NCI-H510A treated with DMSO at 0.1 percent for 48 hours (cell line): ENCODE results near the gene SERTM1.

Experiments
- DNase-seq: peaks from one replicate; lab custom pipeline; 2025; lab: John Stamatoyannopoulos, UW

The SERTM1 gene

DNA sequence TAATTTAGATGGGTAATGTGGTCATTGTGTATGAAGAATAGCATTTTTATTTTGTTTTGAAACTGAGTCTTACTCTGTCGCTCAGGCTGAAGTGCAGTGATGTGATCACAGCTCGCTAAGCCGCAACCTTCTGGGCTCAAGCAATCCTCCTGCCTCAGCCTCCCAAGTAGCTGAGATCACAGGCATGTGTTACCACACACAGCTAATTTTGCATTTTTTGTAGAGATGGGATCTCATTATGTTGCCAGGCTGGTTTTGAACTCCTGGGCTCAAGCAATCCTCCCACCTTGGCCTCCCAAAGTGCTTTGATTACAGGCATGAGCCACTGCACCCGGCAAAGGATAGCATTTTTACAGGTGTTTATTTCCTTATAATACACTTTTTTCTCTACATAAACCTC is 36.6 kb downstream of the SERTM1 start:
- DNase-seq = no peak

DNA sequence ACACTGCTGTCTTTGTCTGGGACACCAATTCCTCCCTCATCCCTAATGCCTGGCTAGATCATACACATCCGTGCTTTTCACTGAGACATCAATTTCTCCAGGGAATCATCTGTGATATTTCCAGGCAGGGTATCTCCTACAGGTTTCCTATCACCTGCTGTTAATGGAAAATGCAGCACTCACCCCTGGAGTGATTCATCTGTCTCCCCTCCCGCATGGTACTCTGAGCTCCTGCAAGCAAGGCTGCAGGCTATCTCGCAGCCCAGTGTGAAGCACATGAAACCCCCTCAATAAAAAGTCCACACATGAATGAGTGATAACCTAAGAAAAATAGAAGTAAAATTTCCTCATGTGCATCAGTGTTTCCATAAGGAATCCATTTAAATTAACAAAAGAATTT is 38.5 kb downstream of the SERTM1 start:
- no peak for DNase-seq

DNA sequence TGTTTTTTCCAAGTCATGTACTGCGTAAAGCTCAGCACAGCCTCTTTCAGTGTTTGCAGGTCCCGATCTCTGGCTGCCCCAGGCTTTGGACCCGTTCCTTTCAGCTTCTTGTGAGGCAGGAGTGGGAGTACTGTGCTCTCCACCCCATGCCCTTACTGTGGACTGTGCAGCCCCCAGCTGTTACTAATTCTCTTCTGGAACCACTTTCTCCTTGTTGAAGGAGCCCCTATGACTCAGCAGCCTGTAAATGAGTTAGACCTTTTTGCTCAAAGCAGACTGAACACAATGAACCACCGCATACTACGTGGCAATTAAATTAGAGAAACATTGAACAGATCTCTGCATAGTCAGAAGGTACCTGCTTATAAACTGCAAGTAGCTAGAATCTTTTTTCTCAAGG is 39.0 kb downstream of the SERTM1 start:
- no peak for DNase-seq

DNA sequence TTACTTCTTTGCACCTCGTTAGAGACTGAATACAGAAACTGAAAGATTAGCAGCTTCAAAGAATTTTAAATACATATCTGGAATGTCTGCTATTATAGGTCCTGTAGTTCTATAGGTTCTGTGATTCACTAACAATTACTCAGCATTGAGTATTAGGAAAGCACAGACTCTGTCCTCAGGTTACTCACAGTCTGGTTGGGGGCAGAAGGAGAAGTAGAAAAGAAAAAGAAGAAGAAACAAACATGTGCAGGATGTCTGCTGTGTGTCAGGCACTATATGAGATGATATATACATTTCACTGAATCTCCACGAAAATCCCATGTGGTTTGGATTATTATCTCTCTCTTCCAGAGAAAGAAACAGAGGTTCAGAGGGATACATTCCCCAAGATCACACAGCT is 40.1 kb downstream of the SERTM1 start:
- no peak for DNase-seq

DNA sequence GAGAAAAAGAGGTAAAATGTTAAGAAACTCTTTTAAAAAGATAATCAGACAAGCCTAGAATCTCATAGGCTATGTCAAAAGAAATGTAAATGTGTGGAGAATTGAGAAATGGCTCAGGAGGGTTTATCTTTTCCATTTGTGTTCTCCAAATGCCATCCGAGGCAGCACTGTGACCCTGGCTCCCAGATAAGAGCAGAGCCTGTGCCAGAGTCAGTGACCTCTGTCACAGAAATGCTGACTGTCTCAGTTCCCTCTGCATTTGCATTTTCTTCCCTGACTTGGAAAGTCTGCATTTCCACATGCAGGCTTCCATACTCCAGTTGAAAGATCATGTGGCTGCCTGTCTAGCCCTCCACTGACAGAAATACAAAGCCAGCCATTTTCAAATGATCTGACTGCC is 42.0 kb downstream of the SERTM1 start:
- no peak for DNase-seq

DNA sequence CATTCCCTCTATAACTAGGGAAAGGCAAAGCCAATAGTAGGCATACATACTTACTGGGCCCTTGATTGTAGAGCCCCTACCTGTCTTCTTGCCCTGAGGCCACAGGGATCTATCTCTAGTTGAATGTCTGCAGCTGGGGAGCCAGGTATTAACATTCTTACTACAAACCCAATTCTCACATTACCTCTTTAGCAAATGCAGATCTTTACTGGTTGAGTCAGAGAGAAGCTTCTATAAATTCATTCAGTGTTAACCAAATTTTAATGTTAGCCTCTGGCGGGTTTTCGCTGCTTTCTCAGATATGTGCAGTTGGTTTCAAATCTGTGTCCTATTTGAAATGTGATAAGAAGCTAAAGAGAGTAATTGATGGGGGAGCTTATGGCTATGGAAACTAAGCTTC is 43.2 kb downstream of the SERTM1 start:
- no peak for DNase-seq

DNA sequence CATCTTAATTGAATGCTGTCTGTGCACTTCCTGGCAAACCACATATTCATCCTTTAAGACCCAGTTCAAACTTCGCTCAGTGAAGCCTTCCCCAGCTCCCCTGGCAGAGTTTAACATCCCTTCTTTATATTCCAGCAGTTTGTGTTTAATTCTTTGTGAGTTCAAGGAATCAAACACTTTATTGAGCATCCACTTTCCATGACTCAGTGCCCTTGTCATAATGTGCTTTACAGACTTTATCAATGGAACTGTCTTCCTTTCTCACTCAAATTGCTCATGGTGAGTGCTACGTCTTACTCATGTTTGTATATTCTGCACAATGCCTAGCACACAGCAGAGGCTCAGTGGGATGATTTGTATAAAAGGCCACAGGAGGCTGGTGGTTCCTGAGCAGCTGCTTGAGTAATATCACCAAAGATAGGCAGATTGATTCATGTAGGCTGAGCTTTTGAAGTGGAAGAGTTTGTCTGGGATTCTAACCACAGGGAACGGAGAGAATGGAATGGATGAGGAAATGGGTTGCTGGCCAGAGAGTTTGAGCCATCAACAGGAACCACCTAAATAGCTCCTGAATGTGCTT is 44.2 kb downstream of the SERTM1 start:
- no peak for DNase-seq

DNA sequence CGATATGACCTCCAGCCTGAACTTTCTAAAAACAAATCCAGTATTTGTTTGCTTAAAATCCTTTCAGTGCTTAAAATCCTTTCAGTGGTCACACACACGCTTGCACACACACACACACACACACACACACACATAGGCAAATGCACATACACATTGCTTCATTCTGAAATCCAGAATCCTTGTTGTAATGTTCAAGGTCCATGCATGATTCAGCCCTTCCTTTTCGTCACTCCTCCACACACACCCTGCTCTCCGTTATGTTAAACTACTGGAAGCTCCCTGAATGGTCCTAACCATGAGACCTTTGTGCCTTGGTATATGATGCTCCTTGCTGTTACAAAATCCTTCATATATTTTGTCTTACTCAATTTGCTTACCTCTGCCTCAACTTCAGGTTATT is 44.9 kb downstream of the SERTM1 start:
- DNase-seq = no peak

DNA sequence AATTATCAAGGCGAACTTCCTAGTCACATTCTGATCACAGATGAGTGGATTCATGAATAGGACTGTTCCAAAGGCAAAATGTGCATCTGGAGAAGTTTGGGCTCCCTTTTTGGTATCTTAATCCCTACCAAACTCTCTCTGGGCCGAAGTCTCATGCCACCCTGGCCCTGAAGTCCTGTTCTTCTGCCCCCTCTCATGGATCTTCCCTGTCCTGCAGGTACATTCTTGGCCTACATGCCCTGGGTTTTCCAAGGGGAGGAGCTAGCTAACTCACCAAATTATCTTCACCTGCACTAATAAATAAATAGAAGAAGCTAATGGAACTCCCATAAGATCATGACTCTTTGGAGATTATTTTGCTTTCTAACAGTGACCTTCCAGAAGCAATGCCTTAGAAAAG is 50.3 kb downstream of the SERTM1 start:
- DNase-seq = no peak

DNA sequence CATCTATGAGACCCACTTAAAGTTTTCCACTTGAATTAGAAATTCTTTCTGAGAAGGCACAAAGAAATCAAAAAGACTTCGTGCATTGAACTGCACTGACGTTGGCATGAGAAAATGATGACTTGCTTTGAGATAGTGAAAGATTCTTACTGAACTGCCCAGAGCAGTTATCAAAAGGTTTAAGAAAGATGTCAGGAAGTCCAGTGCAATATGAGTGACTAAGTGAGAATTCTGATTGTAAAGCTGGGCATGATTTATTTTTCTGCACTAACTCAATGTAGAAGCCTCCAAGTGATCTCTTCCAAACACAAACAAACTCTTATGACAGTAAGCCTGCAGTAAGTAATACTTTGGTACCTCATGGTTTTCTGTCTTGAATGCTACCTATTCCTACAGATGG is 52.1 kb downstream of the SERTM1 start:
- DNase-seq = no peak

DNA sequence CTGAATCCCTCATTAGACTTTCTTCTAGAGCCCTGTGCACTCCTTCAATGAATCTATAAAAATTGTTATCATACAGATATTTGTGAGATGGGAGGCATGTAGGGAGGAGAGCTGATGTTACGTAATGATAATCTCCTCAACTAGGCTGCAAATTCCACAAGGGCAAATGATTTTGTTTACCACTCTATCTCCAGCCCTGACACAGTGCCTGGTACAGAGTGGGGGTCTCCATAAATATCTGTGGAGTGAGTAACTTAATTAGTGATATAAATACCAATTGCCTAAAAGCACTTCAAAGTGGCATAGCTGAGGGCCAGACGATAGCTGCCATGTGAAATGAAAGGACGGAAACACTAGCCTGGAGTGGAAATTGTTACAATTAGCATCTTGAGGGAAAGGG is 54.2 kb downstream of the SERTM1 start:
- DNase-seq = no peak

DNA sequence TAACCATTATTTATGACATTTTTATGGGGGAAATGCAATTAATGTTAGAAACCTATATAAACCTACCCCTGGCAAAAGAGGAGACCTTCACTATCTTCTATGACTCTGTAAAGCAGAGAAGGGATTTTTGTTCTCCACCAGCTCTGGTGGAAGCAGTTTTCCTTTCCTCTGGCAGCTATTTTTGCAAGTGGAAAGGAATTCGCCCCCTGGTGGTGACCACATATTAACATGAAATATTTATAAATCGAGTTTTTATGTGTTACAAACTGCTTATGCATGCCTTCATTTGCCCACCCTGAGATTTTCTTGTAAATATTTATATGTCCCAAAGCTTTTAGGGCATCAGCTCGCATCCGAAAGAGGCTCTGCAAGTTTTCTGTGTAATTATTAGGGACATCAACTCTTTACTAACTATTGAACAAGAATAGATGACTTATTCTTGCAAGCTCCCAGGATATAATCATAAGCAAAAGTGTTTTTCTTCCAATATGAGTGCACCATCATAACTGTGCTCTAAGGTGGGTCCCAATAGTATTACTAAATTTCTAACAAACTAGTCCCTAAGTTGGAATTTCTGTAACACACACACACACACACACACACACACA is 62.4 kb downstream of the SERTM1 start:
- peak; percentile 32 for DNase-seq

DNA sequence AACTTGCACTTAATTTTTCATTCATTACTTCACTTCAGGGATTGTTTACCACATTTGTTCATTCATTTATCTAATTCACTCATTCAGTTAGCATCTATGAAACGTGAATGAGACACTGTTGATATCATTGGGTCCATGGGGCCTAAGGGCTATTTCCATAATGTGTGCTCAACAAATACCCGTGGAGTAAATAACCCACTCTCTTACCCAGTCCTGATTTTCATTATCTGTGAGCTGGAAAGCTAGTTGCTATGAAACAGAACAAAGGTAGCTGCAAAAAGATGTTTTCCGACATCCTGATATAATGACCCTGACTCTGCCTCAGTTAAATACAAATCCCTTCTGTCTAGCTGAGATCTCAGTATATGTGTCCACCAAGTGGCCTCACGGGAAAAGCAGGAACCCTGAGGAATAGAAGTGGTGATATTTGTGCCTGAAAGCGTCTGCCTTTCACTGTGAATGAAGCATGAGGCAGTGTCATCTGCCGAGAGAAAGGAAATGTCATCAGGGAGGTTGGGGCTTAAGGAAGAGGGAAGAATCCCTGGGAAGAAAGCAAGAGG is 63.8 kb downstream of the SERTM1 start:
- no peak for DNase-seq

DNA sequence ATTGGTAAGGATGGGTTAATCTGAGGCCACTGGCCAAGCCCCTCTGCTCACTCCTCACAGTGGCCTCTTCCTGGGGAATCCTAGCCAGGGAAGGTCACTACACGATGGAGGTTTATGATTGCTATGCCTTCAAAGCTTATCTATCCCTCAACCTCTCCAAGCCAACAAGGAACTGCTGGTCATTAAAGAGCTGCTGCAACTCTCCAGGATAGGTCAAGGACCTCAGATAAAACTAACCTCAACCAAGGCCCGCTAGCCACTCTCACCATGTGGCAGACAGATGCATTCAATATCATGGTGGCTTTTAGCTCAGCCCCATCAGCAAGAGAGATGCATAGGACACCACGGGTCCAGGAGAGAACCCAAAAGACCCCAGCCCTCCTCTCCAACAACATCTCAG is 71.6 kb downstream of the SERTM1 start:
- DNase-seq = no peak

DNA sequence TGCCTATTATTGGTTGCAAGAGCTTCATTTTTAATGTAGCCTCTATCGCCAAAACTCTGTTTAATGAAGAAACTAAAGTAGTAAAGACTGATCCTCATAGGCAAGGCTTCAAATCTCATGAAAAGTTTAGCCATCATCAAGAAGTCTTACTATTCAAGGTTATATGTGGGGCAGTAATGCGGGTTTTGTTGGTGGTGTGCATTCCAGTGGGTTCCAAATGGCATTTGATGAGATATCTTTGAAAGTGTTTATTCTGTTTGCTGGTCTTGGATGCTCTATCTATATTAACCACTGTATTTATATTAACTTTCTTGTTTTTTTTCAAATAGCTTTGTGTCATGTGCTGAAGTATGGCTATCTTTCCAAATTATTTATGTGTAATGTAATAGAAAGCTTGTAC is 72.2 kb downstream of the SERTM1 start:
- no peak for DNase-seq
